BLaER1 (cell line): Measurements from ENCODE around the gene TP53I3.

Source experiments
- H3K27ac ChIP-seq: shearing (Covaris generic); formaldehyde crosslinking; 2 replicates; pipeline ENCODE4 v1.8.1; 2022
- H3K27me3 ChIP-seq: shearing (Covaris generic); formaldehyde crosslinking; 2 replicates; pipeline ENCODE4 v1.8.1; 2022
- H3K36me3 ChIP-seq: shearing (Covaris generic); formaldehyde crosslinking; 2 replicates; pipeline ENCODE4 v1.8.1; 2022
- H3K4me1 ChIP-seq: shearing (Covaris generic); formaldehyde crosslinking; 2 replicates; pipeline ENCODE4 v1.8.1; 2022
- H3K4me2 ChIP-seq: shearing (Covaris generic); formaldehyde crosslinking; 2 replicates; pipeline ENCODE4 v1.8.1; 2022
- H3K4me3 ChIP-seq: shearing (Covaris generic); formaldehyde crosslinking; 2 replicates; pipeline ENCODE4 v1.8.1; 2022
- H3K9ac ChIP-seq: shearing (Covaris generic); formaldehyde crosslinking; 2 replicates; pipeline ENCODE4 v1.8.1; 2022
- H3K9me3 ChIP-seq: shearing (Covaris generic); formaldehyde crosslinking; 2 replicates; pipeline ENCODE4 v1.8.1; 2022
- H4K20me1 ChIP-seq: shearing (Covaris generic); formaldehyde crosslinking; 2 replicates; pipeline ENCODE4 v1.8.1; 2022
- Cebpa-rat ChIP-seq: shearing (Covaris generic); IDR thresholded peaks from 2 replicates; pipeline ENCODE4 v1.8.1; 2022

Gene TP53I3

GRCh38 chr2:24065341-24065740 is 19.3 kb downstream of the TP53I3 start:
- Histone ChIP-seq H3K9ac (no peak overlapping the region), H3K9me3 (no peaks in the 10 kb centered on the region), H3K4me1 (0 out of 2 replicates have a peak, but pooled peaks cover 5% of the 10 kb centered on the region), H3K4me3 (no peak overlapping the region), H3K27me3 (no peaks in the 10 kb centered on the region), H3K27ac (no peak overlapping the region), H4K20me1 (peaks cover 18% of the 10 kb centered on the region), H3K36me3 (peaks cover 52% of the 10 kb centered on the region), H3K4me2 (no peak overlapping the region)
- TF ChIP-seq Cebpa-rat: no peak

- Histone ChIP-seq H3K4me1 (no peaks in the 10 kb centered on the region), H3K4me2 (no peak overlapping the region), H3K27me3 (no peaks in the 10 kb centered on the region), H3K9ac (no peak overlapping the region), H3K9me3 (peaks cover 5% of the 10 kb centered on the region; the same call in 1 of the 2 replicates), H3K4me3 (no peak overlapping the region), H3K27ac (no peak overlapping the region), H4K20me1 (no peaks in the 10 kb centered on the region), H3K36me3 (no peaks in the 10 kb centered on the region)
- no peak for TF ChIP-seq Cebpa-rat
Measured at GRCh38 chr2:24058564-24059271, 25.9 kb downstream of the TP53I3 start.

- Histone ChIP-seq H4K20me1 (peaks cover 1% of the 10 kb centered on the region; the same call in 1 of the 2 replicates), H3K4me2 (no peak overlapping the region), H3K4me3 (no peak overlapping the region), H3K9ac (no peak overlapping the region), H3K4me1 (no peaks in the 10 kb centered on the region), H3K27me3 (peaks cover 22% of the 10 kb centered on the region), H3K27ac (no peak overlapping the region), H3K9me3 (peaks cover 5% of the 10 kb centered on the region; the same call in 1 of the 2 replicates), H3K36me3 (no peaks in the 10 kb centered on the region)
- TF ChIP-seq Cebpa-rat: no peak
Measured at GRCh38 chr2:24055750-24056149, 28.9 kb downstream of the TP53I3 start.

DNA sequence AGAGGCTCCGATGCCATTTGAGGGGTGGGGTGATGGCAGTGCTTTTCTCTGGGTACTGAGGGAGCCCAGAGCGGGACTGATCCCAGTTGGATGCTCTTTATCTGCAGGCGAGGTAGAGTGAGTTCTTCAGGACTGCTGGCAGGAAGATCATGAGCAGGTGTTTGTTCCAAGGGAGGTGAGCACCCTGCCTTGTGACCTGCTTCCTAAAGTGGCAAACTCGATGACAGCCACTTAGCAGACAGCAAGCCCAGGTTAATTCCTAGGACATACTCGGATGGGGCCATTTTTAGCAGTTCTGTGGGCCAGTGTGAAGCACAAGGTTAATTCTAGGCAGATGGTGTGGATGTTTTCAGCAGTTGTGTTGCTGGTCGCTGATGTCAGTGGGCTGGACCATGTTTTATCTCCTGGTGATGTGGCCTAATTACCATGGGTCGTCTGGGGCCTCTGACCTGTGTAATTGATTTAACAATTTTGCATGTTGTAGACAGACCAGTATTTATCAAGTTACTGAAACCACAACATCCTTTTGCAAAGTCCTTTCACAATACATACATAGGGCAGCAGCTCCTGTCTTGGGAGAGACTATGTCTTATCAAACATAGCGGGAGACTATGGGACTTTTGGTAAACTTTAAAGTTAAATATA is 30.1 kb downstream of the TP53I3 start:
- Histone ChIP-seq H3K9ac (no peak overlapping the region), H3K27me3 (peaks cover 34% of the 10 kb centered on the region), H3K36me3 (no peaks in the 10 kb centered on the region), H3K9me3 (peaks cover 5% of the 10 kb centered on the region; the same call in 1 of the 2 replicates), H3K4me1 (peaks cover 4% of the 10 kb centered on the region; the same call in 1 of the 2 replicates), H3K4me2 (no peak overlapping the region), H3K27ac (no peak overlapping the region), H4K20me1 (peaks cover 10% of the 10 kb centered on the region; the same call in 1 of the 2 replicates), H3K4me3 (no peak overlapping the region)
- no peak for TF ChIP-seq Cebpa-rat

DNA sequence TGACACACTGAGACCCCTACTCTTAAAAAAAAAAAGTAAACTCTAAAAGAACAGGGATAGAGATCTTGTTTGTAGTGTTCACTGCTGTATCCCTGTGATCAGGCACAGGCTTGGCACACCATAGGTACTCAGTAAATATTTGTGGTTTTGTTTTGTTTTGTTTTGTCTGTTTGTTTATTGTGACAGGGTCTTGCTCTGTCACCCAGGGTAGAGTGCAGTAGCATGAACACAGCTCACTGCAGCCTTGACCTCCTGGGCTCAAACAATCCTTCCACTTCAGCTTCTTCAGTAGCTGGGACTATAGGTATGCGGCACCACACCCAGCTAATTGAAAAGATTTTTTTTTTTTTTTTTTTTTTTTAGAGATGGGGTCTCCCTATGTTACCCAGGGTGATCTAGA is 31.7 kb downstream of the TP53I3 start:
- Histone ChIP-seq H3K4me2 (no peak overlapping the region), H3K9ac (no peak overlapping the region), H3K4me1 (peaks cover 13% of the 10 kb centered on the region), H3K9me3 (peaks cover 5% of the 10 kb centered on the region; the same call in 1 of the 2 replicates), H3K4me3 (no peak overlapping the region), H3K36me3 (no peaks in the 10 kb centered on the region), H3K27ac (no peak overlapping the region), H3K27me3 (peaks cover 50% of the 10 kb centered on the region), H4K20me1 (peaks cover 10% of the 10 kb centered on the region; the same call in 1 of the 2 replicates)
- no peak for TF ChIP-seq Cebpa-rat

GRCh38 chr2:24051833-24052232 is 32.8 kb downstream of the TP53I3 start:
- Histone ChIP-seq H3K4me2 (no peak overlapping the region), H4K20me1 (peaks cover 10% of the 10 kb centered on the region; the same call in 1 of the 2 replicates), H3K4me3 (no peak overlapping the region), H3K27ac (no peak overlapping the region), H3K27me3 (peaks cover 54% of the 10 kb centered on the region), H3K4me1 (peaks cover 18% of the 10 kb centered on the region), H3K9me3 (peaks cover 5% of the 10 kb centered on the region; the same call in 1 of the 2 replicates), H3K36me3 (no peaks in the 10 kb centered on the region), H3K9ac (no peak overlapping the region)
- no peak for TF ChIP-seq Cebpa-rat

DNA sequence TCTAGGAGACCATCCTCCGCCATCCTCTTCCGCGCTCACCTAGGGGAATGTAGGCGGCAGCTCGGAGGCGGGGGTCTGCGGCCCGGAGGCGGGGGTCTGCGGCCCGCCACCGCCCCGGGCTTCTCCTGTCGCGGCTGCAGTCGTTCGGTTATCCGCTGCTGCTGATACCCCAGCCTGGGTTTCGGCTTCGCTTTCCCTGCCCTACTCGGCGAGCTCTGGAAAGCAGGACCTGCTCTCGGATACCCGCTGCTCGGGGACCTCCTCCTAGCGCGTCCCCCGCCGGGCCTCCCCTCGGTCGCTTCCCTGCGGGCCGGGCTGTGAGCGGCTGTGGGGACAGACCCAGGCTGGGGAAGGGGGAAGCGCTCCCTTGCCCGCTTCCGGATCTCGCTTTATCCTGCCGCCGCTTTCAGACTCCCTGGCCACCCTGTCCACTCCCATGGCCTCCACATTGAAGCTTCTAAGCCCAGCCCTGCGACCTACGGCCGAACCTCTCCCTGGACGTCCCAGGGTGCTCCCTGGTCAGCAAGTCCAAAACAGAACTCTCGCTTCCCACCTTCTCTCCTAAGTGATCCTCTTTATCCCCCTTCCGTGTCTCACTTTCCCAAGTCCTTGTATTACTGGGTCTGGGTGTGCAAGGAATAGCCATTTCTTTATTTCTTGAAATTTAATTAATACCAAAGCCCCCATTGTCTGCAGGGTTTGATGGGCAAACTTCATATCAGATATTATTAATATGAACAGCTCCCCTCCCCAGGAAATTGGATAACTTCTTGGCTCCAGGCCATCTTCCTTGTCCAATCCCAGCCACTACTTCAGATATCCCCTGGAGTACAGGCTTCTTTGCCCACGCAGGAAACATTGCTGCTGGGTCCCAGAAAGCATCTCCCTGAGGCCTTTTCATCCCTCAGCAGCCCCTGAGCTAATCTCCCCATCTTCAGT is 34.3 kb downstream of the TP53I3 start:
- peak overlapping the region; percentile 41; the same call in 1 of the 2 replicates for H3K9ac ChIP-seq
- peaks cover 32% of the 10 kb centered on the region for H3K4me1 ChIP-seq
- no peaks in the 10 kb centered on the region for H3K36me3 ChIP-seq
- TF ChIP-seq Cebpa-rat: no peak
- H3K27me3 ChIP-seq: peaks cover 54% of the 10 kb centered on the region
- H3K4me3 ChIP-seq: peak overlapping the region; percentile 70
- peak overlapping the region; percentile 90 for H3K4me2 ChIP-seq
- H4K20me1 ChIP-seq: peaks cover 10% of the 10 kb centered on the region; the same call in 1 of the 2 replicates
- H3K27ac ChIP-seq: no peak overlapping the region
- no peaks in the 10 kb centered on the region for H3K9me3 ChIP-seq

- Histone ChIP-seq H3K9me3 (no peaks in the 10 kb centered on the region), H3K27me3 (peaks cover 54% of the 10 kb centered on the region), H3K4me1 (peaks cover 37% of the 10 kb centered on the region), H3K27ac (no peak within 1 kb of the TSS), H3K9ac (peak within 1 kb of the TSS; percentile 41), H3K4me3 (peak within 1 kb of the TSS; percentile 70), H3K36me3 (no peaks in the 10 kb centered on the region), H3K4me2 (peak within 1 kb of the TSS; percentile 90), H4K20me1 (peaks cover 10% of the 10 kb centered on the region; the same call in 1 of the 2 replicates)
- TF ChIP-seq Cebpa-rat: no peak
Measured at GRCh38 chr2:24049485-24050021, 35.1 kb downstream of the TP53I3 start, which contains the start of gene FKBP1B. Gene FKBP1B, plus strand, starts transcription at chr2:24049741. Its CDS starts 109 bp downstream, at chr2:24049850.
